ENCODE data around the gene ATXN3L. TPM values are rescaled to one million over a fixed set of nuclear protein-coding genes. Genes with fewer than 3 reads are reported as not detected.

The ATXN3L gene
- total RNA-seq (2013; cell fraction: nucleolus; rRNA removed): not detected in 2 replicates
- total RNA-seq (2014; rRNA removed): not detected in 2 replicates
- total RNA-seq (2014; rRNA removed; fragmentation: Illumina TruSeq; extraction: Trizol): not detected in 2 replicates
- not detected in 2 replicates for total RNA-seq (2021)
- polyA plus RNA-seq (2011; ENCODE audit: low read depth): not detected
- polyA plus RNA-seq (2011; rRNA removed): not detected in 2 replicates
- not detected in 2 replicates for polyA plus RNA-seq (2011; cell fraction: cytosol; rRNA removed)
- polyA plus RNA-seq (2011; cell fraction: nucleus; rRNA removed): not detected in 2 replicates
- polyA plus RNA-seq (2012): not detected in 2 replicates
- polyA plus RNA-seq (2014; fragmentation: Illumina TruSeq; extraction: Trizol): not detected in 2 replicates
- not detected for polyA plus RNA-seq (2014; fragmentation: Nextera tagmentation; extraction: Ambion mirVana)
- polyA plus RNA-seq (2014; rRNA removed): not detected in 2 replicates
- polyA plus RNA-seq (2016; fragmentation: Nextera tagmentation; extraction: Ambion mirVana): not detected
- not detected in 2 replicates for polyA minus RNA-seq (2011; rRNA and poly(A)+ RNA removed)
- not detected in 2 replicates for polyA minus RNA-seq (2011; cell fraction: cytosol; rRNA and poly(A)+ RNA removed)
- polyA minus RNA-seq (2011; cell fraction: nucleus; rRNA and poly(A)+ RNA removed): not detected in 2 replicates
- Bru-seq, nascent RNA: not detected
- BruChase-seq, experiment 1, labeled RNA remaining after a 6-hour chase: not detected
- BruChase-seq, experiment 2, labeled RNA remaining after a 2-hour chase: not detected
- long read RNA-seq, experiment 1: 0 reads
- long read RNA-seq, experiment 2: 0 reads

DNA sequence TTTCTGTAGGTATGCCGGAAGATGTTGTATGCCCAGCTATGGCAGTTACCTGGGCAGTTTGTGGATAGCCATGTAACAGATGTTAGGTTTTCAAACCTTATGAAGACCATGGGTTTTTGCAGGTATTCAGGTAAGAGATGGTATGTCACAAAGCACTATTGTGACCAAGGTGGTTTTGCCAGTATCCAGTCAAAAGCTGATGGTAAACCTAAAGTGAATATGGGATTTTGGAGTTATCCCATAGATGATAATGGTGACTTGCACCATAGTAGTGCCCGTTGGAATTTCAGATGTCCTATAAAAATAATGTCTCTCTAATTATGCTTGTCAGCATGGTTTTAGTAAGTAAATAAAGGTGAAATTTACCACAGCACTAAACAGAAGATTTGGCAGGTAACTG is at the start of gene ATXN3L:
ATXN3L (minus strand) TSS at position 101 of the 400 bp plus-strand sequence. CDS start 119 bp downstream, outside the sequence.
- Histone ChIP-seq H3K27me3 (replicated peaks in 1 of 2; ENCODE audit: control insufficient read depth in 2 of 2, insufficient read depth in 2 of 2, low read length in 1 of 2) (no peaks in the 10 kb centered on the region; a peak in 1 of 4 replicates), H3K4me2 (ENCODE audit: control insufficient read depth, insufficient read depth) (no peak within 1 kb of the TSS), H3K4me3 (no peak within 1 kb of the TSS), H2AFZ (ENCODE audit: control insufficient read depth, low read depth, low read length) (no peak within 1 kb of the TSS), H3K27ac (ENCODE audit: control insufficient read depth, insufficient read depth) (no peak within 1 kb of the TSS), H4K20me1 (ENCODE audit: control insufficient read depth, insufficient read depth) (no peaks in the 10 kb centered on the region), H3K9me3 (replicated peaks; ENCODE audit: control insufficient read depth, insufficient read depth, low read length) (no peaks in the 10 kb centered on the region; the same call in 1 of the 3 replicates), H3K4me1 (ENCODE audit: control insufficient read depth, insufficient read depth, low read length) (no peaks in the 10 kb centered on the region), H3K9ac (ENCODE audit: control insufficient read depth, insufficient read depth, low read length) (no peak within 1 kb of the TSS), H3K36me3 (ENCODE audit: control insufficient read depth in 2 of 2, insufficient read depth in 2 of 2, low read length in 1 of 2) (no peaks in the 10 kb centered on the region), H3K79me2 (ENCODE audit: control insufficient read depth, insufficient read depth, low read length) (no peaks in the 10 kb centered on the region)
- POLR2A ChIA-PET: no interaction called here
- DNase-seq (ENCODE audit: low read depth, low spot score) (no peak), FAIRE-seq (no peak), ATAC-seq (no peak)
- in situ Hi-C loops (cut with MboI): no loop called here
- WGBS (ENCODE audit: insufficient coverage, insufficient replicate concordance, low lambda C conversion rate, missing lambda C conversion rate): 71% methylated on average over 2 of the region's 2 CpGs
- SMC1A ChIA-PET (ENCODE audit: uncharacterized antibody, unreplicated experiment): no interaction called here
- intact Hi-C loops (cut with micrococcal nuclease; ENCODE audit: unreplicated experiment): no loop called here
- BruUV-seq (replicated peaks): no TSS peak
- RAD21 ChIA-PET (ENCODE audit: unreplicated experiment): no interaction called here
- CTCF ChIA-PET: no interaction called here
- no peak for TF ChIP-seq MTA3 (IDR thresholded peaks at IDR 0.05; ENCODE audit: borderline replicate concordance, low read length)
- TF ChIP-seq ELK1 (IDR thresholded peaks at IDR 0.05; ENCODE audit: low read depth, low read length): no peak
- TF ChIP-seq SIN3A (IDR thresholded peaks at IDR 0.05; ENCODE audit: low read depth, low read length): no peak
- no peak for TF ChIP-seq RB1 (IDR thresholded peaks at IDR 0.05; ENCODE audit: borderline replicate concordance)
- TF ChIP-seq IRF5 (IDR thresholded peaks at IDR 0.05; ENCODE audit: borderline replicate concordance): no peak
- no peak for TF ChIP-seq SMAD1 (IDR thresholded peaks at IDR 0.05; ENCODE audit: low read depth, partially characterized antibody)
- TF ChIP-seq GATAD2B (conservative IDR thresholded peaks at IDR 0.05; ENCODE audit: low read depth): no peak
- TF ChIP-seq CBX3 (IDR thresholded peaks at IDR 0.05; ENCODE audit: borderline replicate concordance, low read depth): no peak
- TF ChIP-seq GABPA (IDR thresholded peaks at IDR 0.05; ENCODE audit: low read depth): no peak
- no peak for TF ChIP-seq ZZZ3 (IDR thresholded peaks at IDR 0.05; ENCODE audit: control insufficient read depth, insufficient read length, low read depth)
- TF ChIP-seq, protein P1, sequence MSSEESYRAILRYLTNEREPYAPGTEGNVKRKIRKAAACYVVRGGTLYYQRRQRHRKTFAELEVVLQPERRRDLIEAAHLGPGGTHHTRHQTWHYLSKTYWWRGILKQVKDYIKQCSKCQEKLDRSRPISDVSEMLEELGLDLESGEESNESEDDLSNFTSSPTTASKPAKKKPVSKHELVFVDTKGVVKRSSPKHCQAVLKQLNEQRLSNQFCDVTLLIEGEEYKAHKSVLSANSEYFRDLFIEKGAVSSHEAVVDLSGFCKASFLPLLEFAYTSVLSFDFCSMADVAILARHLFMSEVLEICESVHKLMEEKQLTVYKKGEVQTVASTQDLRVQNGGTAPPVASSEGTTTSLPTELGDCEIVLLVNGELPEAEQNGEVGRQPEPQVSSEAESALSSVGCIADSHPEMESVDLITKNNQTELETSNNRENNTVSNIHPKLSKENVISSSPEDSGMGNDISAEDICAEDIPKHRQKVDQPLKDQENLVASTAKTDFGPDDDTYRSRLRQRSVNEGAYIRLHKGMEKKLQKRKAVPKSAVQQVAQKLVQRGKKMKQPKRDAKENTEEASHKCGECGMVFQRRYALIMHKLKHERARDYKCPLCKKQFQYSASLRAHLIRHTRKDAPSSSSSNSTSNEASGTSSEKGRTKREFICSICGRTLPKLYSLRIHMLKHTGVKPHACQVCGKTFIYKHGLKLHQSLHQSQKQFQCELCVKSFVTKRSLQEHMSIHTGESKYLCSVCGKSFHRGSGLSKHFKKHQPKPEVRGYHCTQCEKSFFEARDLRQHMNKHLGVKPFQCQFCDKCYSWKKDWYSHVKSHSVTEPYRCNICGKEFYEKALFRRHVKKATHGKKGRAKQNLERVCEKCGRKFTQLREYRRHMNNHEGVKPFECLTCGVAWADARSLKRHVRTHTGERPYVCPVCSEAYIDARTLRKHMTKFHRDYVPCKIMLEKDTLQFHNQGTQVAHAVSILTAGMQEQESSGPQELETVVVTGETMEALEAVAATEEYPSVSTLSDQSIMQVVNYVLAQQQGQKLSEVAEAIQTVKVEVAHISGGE (CRISPR knock-in tag; IDR thresholded peaks at IDR 0.05): no peak
- no peak for TF ChIP-seq CEBPB (IDR thresholded peaks at IDR 0.05; ENCODE audit: borderline replicate concordance in 1 of 2, low read depth in 2 of 2, low read length in 2 of 2)
- no peak for TF ChIP-seq TCF3 (IDR thresholded peaks at IDR 0.05; ENCODE audit: borderline replicate concordance, insufficient read depth, low read depth, low read length)
- TF ChIP-seq IKZF2 (IDR thresholded peaks at IDR 0.05): no peak
- no peak for TF ChIP-seq ZNF207 (IDR thresholded peaks at IDR 0.05; ENCODE audit: borderline replicate concordance)
- no peak for TF ChIP-seq POU2F2 (IDR thresholded peaks at IDR 0.05; ENCODE audit: borderline replicate concordance, low read depth, low read length)
- TF ChIP-seq EZH2 (IDR thresholded peaks at IDR 0.05; ENCODE audit: borderline replicate concordance, control insufficient read depth, low read depth, low read length): no peak
